Naive thymus-derived CD8-positive, alpha-beta T cell (primary cell): ENCODE measurements around the gene FLRT1. TPM values are rescaled to one million over a fixed set of nuclear protein-coding genes. Genes with fewer than 3 reads are reported as not detected.

Experiments
- ATAC-seq, 2 donors: fragments of 150-1000 bp; cut with Tn5 transposase in 1 of 2; sonication (Bioruptor Pico), chemical (Tn5 transposase) in 1 of 2; 1 replicate in 1 of 2; 2 replicates in 1 of 2; pipeline ENCODE4 v1.10.0; 2021; ENCODE audit warnings: mild to moderate bottlenecking in 2 of 2, moderate library complexity in 2 of 2
- POLR2A ChIA-PET: fragments of 350-600 bp; sonication (Branson Sonifier 250); formaldehyde crosslinking; loops from one replicate; lab custom pipeline; 2021; ENCODE audit warnings: antibody characterized with exemption; lab: Charles Lee
- DNase-seq, 10 donors: peaks; one replicate each; pipeline versions ENCODE4 v3.0.0 to v3.0.0-alpha.2; 2020 to 2022
- H3K27ac Mint-ChIP-seq, 10 donors: one replicate each; pipeline ENCODE4 v1.8.0; 2020 to 2022; ENCODE audit warnings: mild to moderate bottlenecking in 10 of 10, mixed read lengths in 10 of 10, moderate library complexity in 4 of 10, inconsistent platforms in 1 of 10
- H3K27me3 Mint-ChIP-seq, 5 donors: one replicate each; pipeline ENCODE4 v1.8.0; 2021 to 2022; ENCODE audit warnings: mixed read lengths in 5 of 5
- H3K36me3 Mint-ChIP-seq, 3 donors: one replicate each; pipeline ENCODE4 v1.8.0; 2020 to 2022; ENCODE audit warnings: mixed read lengths in 3 of 3, mild to moderate bottlenecking in 2 of 3, inconsistent platforms in 1 of 3
- H3K4me1 Mint-ChIP-seq, 4 donors: one replicate each; pipeline ENCODE4 v1.8.0; 2021 to 2022; ENCODE audit warnings: mixed read lengths in 4 of 4
- H3K4me3 Mint-ChIP-seq, 10 donors: one replicate each; pipeline ENCODE4 v1.8.0; 2020 to 2022; ENCODE audit warnings: mild to moderate bottlenecking in 10 of 10, mixed read lengths in 10 of 10, moderate library complexity in 6 of 10, inconsistent platforms in 1 of 10
- H3K9me3 Mint-ChIP-seq, 9 donors: one replicate each; pipeline ENCODE4 v1.8.0; 2020 to 2022; ENCODE audit warnings: mixed read lengths in 9 of 9, mild to moderate bottlenecking in 3 of 9, inconsistent platforms in 1 of 9, moderate library complexity in 1 of 9
- polyA plus RNA-seq, 3 donors: library from polyadenylated mRNA; unstranded; fragments of 300-500 nt; fragmentation: Illumina TruSeq; gene quantifications; one replicate each; pipeline ENCODE4 v1.2.3, GENCODE V29; 2021
- total RNA-seq, 8 experiments: library from RNA in 2 of 8; stranded (reverse) in 2 of 8; gene quantifications; one replicate each; pipeline ENCODE4 v1.2.3 and lab custom pipeline; 2021 to 2026

Gene FLRT1
- total and polyA plus RNA-seq, 5 experiments from 2014 or later = not detected

GRCh38 chr11:64067230-64067993 lies 31.7 kb downstream of the FLRT1 start:
- Mint-ChIP-seq H3K36me3 (no peaks in the 10 kb centered on the region), H3K4me3 (peak overlapping the region in 5 of 10 donors; percentile 6 to 64 (median 27)), H3K27me3 (peaks cover 0 to 5% (median 0%) of the 10 kb centered on the region in 5 donors), H3K4me1 (peaks cover 3 to 13% (median 5%) of the 10 kb centered on the region in 4 donors), H3K9me3 (no peaks in the 10 kb centered on the region), H3K27ac (peak overlapping the region in 6 of 10 donors; percentile 11 to 71 (median 55))
- DNase-seq (peak in 8 of 10 donors; percentile 9 to 67 (median 28)), ATAC-seq (peak; percentile 84 to 85)
- POLR2A ChIA-PET = interaction anchor here (0.6 kb wide), 1 partner anchor 139 kb away, joined by 3 read pairs; the partner anchor contains the start of gene FERMT3

- DNase-seq (no peak), ATAC-seq (no peak)
- H3K27me3 Mint-ChIP-seq = no peaks in the 10 kb centered on the region
- H3K4me1 Mint-ChIP-seq = peaks cover 3 to 13% (median 5%) of the 10 kb centered on the region in 4 donors
- peak overlapping the region in 2 of 10 donors; percentile 8 to 9 for H3K27ac Mint-ChIP-seq
- POLR2A ChIA-PET = no interaction called here
- H3K9me3 Mint-ChIP-seq = no peaks in the 10 kb centered on the region
- no peaks in the 10 kb centered on the region for H3K36me3 Mint-ChIP-seq
- no peak overlapping the region for H3K4me3 Mint-ChIP-seq
These were observed 33.1 kb downstream of the FLRT1 start for GRCh38 chr11:64068705-64069400.

GRCh38 chr11:64069401-64070313 lies 33.9 kb downstream of the FLRT1 start:
- Mint-ChIP-seq H3K27ac (peak overlapping the region in 1 of 10 donors; percentile 57), H3K36me3 (no peaks in the 10 kb centered on the region), H3K27me3 (no peaks in the 10 kb centered on the region), H3K9me3 (no peaks in the 10 kb centered on the region), H3K4me3 (no peak overlapping the region), H3K4me1 (peaks cover 3 to 17% (median 7%) of the 10 kb centered on the region in 4 donors)
- DNase-seq (no peak), ATAC-seq (no peak)
- POLR2A ChIA-PET = no interaction called here

GRCh38 chr11:64070314-64070681 lies 34.6 kb downstream of the FLRT1 start:
- peak overlapping the region in 1 of 10 donors; percentile 57 for H3K27ac Mint-ChIP-seq
- POLR2A ChIA-PET = no interaction called here
- H3K9me3 Mint-ChIP-seq = no peaks in the 10 kb centered on the region
- no peak overlapping the region for H3K4me3 Mint-ChIP-seq
- H3K27me3 Mint-ChIP-seq = no peaks in the 10 kb centered on the region
- peaks cover 1 to 17% (median 7%) of the 10 kb centered on the region in 4 donors for H3K4me1 Mint-ChIP-seq
- DNase-seq (no peak), ATAC-seq (no peak)
- H3K36me3 Mint-ChIP-seq = no peaks in the 10 kb centered on the region

GRCh38 chr11:64071849-64072248 lies 36.1 kb downstream of the FLRT1 start:
- Mint-ChIP-seq H3K36me3 (no peaks in the 10 kb centered on the region), H3K4me1 (peaks cover 0 to 13% (median 5%) of the 10 kb centered on the region in 4 donors), H3K9me3 (no peaks in the 10 kb centered on the region), H3K4me3 (no peak overlapping the region), H3K27me3 (no peaks in the 10 kb centered on the region), H3K27ac (peak overlapping the region in 1 of 10 donors; percentile 57)
- no peak for ATAC-seq
- POLR2A ChIA-PET = no interaction called here
- no peak for DNase-seq

- H3K9me3 Mint-ChIP-seq = no peaks in the 10 kb centered on the region
- ATAC-seq = no peak
- peak overlapping the region in 1 of 10 donors; percentile 43 for H3K27ac Mint-ChIP-seq
- POLR2A ChIA-PET = no interaction called here
- H3K4me1 Mint-ChIP-seq = peaks cover 0 to 11% (median 5%) of the 10 kb centered on the region in 4 donors
- H3K36me3 Mint-ChIP-seq = no peaks in the 10 kb centered on the region
- H3K4me3 Mint-ChIP-seq = no peak overlapping the region
- no peak for DNase-seq
- no peaks in the 10 kb centered on the region for H3K27me3 Mint-ChIP-seq
These were observed 36.7 kb downstream of the FLRT1 start for GRCh38 chr11:64072403-64072802.

- H3K27me3 Mint-ChIP-seq = no peaks in the 10 kb centered on the region
- H3K4me3 Mint-ChIP-seq = no peak overlapping the region
- ATAC-seq (no peak), DNase-seq (no peak)
- POLR2A ChIA-PET = no interaction called here
- H3K36me3 Mint-ChIP-seq = no peaks in the 10 kb centered on the region
- H3K4me1 Mint-ChIP-seq = peaks cover 0 to 7% (median 3%) of the 10 kb centered on the region in 4 donors
- H3K9me3 Mint-ChIP-seq = no peaks in the 10 kb centered on the region
- peak overlapping the region in 1 of 10 donors; percentile 43 for H3K27ac Mint-ChIP-seq
These were observed 37.1 kb downstream of the FLRT1 start for GRCh38 chr11:64072871-64073270.

- ATAC-seq = no peak
- no peaks in the 10 kb centered on the region for H3K9me3 Mint-ChIP-seq
- H3K27ac Mint-ChIP-seq = no peak overlapping the region
- H3K36me3 Mint-ChIP-seq = no peaks in the 10 kb centered on the region
- peaks cover 0 to 4% (median 2%) of the 10 kb centered on the region in 4 donors for H3K4me1 Mint-ChIP-seq
- POLR2A ChIA-PET = no interaction called here
- no peak for DNase-seq
- H3K4me3 Mint-ChIP-seq = no peak overlapping the region
- no peaks in the 10 kb centered on the region for H3K27me3 Mint-ChIP-seq
These were observed 37.8 kb downstream of the FLRT1 start for GRCh38 chr11:64073542-64073941.

- H3K4me1 Mint-ChIP-seq = peaks cover 0 to 4% (median 2%) of the 10 kb centered on the region in 4 donors
- no peak overlapping the region for H3K27ac Mint-ChIP-seq
- H3K27me3 Mint-ChIP-seq = no peaks in the 10 kb centered on the region
- DNase-seq = no peak
- POLR2A ChIA-PET = no interaction called here
- no peak for ATAC-seq
- H3K9me3 Mint-ChIP-seq = no peaks in the 10 kb centered on the region
- H3K4me3 Mint-ChIP-seq = no peak overlapping the region
- no peaks in the 10 kb centered on the region for H3K36me3 Mint-ChIP-seq
These were observed 38.5 kb downstream of the FLRT1 start for GRCh38 chr11:64074239-64074638.

- Mint-ChIP-seq H3K36me3 (no peaks in the 10 kb centered on the region), H3K4me1 (peaks cover 0 to 4% (median 3%) of the 10 kb centered on the region in 4 donors), H3K9me3 (no peaks in the 10 kb centered on the region), H3K27me3 (no peaks in the 10 kb centered on the region), H3K27ac (no peak overlapping the region), H3K4me3 (no peak overlapping the region)
- POLR2A ChIA-PET = no interaction called here
- ATAC-seq (no peak), DNase-seq (no peak)
These were observed 41.0 kb downstream of the FLRT1 start for GRCh38 chr11:64076758-64077157.

- no peaks in the 10 kb centered on the region for H3K27me3 Mint-ChIP-seq
- POLR2A ChIA-PET = no interaction called here
- no peaks in the 10 kb centered on the region for H3K9me3 Mint-ChIP-seq
- peaks cover 0 to 4% (median 3%) of the 10 kb centered on the region in 4 donors for H3K4me1 Mint-ChIP-seq
- no peak overlapping the region for H3K4me3 Mint-ChIP-seq
- H3K27ac Mint-ChIP-seq = no peak overlapping the region
- DNase-seq (no peak), ATAC-seq (no peak)
- H3K36me3 Mint-ChIP-seq = no peaks in the 10 kb centered on the region
These were observed 41.9 kb downstream of the FLRT1 start for GRCh38 chr11:64077607-64078006.

- no peaks in the 10 kb centered on the region for H3K27me3 Mint-ChIP-seq
- no peak overlapping the region for H3K4me3 Mint-ChIP-seq
- ATAC-seq = no peak
These were observed 42.6 kb downstream of the FLRT1 start for GRCh38 chr11:64078284-64078683.

More at GRCh38 chr11:64078284-64078683, 42.6 kb downstream of the FLRT1 start:
- Mint-ChIP-seq H3K27ac (no peak overlapping the region), H3K36me3 (no peaks in the 10 kb centered on the region), H3K4me1 (peaks cover 0 to 4% (median 3%) of the 10 kb centered on the region in 4 donors), H3K9me3 (no peaks in the 10 kb centered on the region)
- POLR2A ChIA-PET = no interaction called here
- no peak for DNase-seq
